ENCODE results near the gene CHRM4.

DNA sequence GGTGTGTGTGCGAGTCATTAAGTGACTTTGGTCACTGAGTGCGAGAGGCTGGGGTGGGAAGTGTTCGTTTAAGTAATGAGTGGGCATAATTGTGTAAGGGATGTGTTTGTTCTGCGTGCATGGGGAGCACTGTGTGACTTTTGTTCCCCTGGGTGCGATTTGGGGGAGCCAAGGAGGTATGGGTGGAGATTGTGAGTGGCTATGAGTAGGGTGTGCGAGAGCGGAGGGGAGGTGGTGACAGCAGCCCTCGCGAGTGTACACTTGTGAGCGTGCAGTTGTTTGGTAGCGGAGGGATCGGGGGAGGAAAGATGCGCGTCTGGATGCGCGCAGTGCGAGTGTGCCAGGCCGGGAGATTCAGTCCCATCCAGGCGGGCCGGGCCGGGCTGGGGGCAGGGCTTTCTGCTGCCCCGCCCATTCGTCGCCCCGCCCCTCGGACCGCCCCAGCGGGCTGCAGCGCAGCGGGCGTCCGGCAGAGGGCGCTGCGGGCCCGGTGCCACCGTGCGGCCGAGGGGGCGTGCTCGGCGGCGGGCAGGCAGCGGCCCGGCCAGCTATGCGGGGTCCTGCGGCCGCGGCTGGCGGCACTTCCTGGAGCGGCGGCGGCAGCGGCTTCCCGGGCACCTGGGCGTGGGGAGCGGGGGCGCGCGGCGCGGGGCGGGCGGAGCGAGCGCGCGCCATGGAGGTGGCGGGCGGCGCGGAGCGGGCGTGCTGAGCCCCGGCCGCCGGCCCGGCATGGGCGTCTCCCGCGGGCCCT lies 44.5 kb downstream of the CHRM4 start, which contains the start of gene DGKZ:
- TF ChIP-seq, protein P1, sequence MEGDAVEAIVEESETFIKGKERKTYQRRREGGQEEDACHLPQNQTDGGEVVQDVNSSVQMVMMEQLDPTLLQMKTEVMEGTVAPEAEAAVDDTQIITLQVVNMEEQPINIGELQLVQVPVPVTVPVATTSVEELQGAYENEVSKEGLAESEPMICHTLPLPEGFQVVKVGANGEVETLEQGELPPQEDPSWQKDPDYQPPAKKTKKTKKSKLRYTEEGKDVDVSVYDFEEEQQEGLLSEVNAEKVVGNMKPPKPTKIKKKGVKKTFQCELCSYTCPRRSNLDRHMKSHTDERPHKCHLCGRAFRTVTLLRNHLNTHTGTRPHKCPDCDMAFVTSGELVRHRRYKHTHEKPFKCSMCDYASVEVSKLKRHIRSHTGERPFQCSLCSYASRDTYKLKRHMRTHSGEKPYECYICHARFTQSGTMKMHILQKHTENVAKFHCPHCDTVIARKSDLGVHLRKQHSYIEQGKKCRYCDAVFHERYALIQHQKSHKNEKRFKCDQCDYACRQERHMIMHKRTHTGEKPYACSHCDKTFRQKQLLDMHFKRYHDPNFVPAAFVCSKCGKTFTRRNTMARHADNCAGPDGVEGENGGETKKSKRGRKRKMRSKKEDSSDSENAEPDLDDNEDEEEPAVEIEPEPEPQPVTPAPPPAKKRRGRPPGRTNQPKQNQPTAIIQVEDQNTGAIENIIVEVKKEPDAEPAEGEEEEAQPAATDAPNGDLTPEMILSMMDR (conservative IDR thresholded peaks at IDR 0.05): peak; percentile 54
- TF ChIP-seq EZH2 (IDR thresholded peaks at IDR 0.05; ENCODE audit: low read depth): no peak

Data from PC-9 (cell line).